ENCODE measurements around the gene ZNF324.

The ZNF324 gene

DNA sequence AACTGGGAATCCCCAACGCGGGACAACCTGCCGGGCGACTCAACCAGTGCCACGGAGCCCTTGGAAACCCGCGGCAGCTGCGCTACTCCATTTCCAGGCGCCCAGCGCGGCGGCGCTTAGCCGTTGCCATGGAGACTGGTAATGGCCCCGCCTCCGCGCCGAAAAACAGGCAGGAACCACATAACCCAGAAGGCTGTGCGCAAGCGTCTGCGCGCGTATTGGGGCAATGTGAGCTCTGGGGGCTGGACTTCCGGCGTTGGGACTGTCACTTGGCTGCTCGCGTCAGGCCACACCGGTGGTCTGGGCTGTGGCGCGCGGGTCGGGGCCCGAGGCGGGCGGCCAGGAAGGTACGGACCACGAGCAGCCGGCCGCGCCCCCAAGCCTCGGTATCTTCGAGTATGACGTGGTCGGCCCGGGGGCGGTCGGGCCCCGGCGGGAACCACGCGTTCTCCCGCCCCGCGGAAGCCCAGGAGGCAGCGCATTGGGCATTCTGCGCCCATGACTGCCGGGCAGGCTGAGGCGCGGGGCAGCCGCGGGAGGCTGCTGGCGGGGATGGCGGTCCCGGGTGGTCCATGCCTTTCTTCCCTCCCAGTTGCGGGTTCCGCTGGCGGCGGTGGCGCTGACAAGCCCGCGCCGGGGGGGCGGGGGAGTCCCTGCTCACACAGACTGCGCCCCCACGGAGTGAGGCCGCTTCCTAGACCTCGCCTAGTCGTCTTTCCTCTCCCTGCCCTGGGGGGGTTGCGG is 15.3 kb upstream of the ZNF324 start, which contains the start of gene ZNF324B:
ZNF324B (plus strand) TSS at position 265 of the 744 bp plus-strand sequence. CDS start 2,080 bp downstream, outside the sequence.
- peak; percentile 98 for ATAC-seq
- no peak for TF ChIP-seq CSDC2 (CRISPR knock-in tag; IDR thresholded peaks at IDR 0.05)
- no peak for TF ChIP-seq ZNF70 (CRISPR knock-in tag; IDR thresholded peaks at IDR 0.05)
- TF ChIP-seq GLIS3 (CRISPR knock-in tag; IDR thresholded peaks at IDR 0.05), result no peak
- no peak for TF ChIP-seq OSR1 (CRISPR knock-in tag; IDR thresholded peaks at IDR 0.05)
- TF ChIP-seq ZFP30 (CRISPR knock-in tag; IDR thresholded peaks at IDR 0.05), result no peak
- TF ChIP-seq, protein P1, sequence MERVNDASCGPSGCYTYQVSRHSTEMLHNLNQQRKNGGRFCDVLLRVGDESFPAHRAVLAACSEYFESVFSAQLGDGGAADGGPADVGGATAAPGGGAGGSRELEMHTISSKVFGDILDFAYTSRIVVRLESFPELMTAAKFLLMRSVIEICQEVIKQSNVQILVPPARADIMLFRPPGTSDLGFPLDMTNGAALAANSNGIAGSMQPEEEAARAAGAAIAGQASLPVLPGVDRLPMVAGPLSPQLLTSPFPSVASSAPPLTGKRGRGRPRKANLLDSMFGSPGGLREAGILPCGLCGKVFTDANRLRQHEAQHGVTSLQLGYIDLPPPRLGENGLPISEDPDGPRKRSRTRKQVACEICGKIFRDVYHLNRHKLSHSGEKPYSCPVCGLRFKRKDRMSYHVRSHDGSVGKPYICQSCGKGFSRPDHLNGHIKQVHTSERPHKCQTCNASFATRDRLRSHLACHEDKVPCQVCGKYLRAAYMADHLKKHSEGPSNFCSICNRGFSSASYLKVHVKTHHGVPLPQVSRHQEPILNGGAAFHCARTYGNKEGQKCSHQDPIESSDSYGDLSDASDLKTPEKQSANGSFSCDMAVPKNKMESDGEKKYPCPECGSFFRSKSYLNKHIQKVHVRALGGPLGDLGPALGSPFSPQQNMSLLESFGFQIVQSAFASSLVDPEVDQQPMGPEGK (CRISPR knock-in tag; IDR thresholded peaks at IDR 0.05; ENCODE audit: borderline replicate concordance), result no peak
- TF ChIP-seq, protein P2, sequence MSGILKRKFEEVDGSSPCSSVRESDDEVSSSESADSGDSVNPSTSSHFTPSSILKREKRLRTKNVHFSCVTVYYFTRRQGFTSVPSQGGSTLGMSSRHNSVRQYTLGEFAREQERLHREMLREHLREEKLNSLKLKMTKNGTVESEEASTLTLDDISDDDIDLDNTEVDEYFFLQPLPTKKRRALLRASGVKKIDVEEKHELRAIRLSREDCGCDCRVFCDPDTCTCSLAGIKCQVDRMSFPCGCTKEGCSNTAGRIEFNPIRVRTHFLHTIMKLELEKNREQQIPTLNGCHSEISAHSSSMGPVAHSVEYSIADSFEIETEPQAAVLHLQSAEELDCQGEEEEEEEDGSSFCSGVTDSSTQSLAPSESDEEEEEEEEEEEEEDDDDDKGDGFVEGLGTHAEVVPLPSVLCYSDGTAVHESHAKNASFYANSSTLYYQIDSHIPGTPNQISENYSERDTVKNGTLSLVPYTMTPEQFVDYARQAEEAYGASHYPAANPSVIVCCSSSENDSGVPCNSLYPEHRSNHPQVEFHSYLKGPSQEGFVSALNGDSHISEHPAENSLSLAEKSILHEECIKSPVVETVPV (CRISPR knock-in tag; IDR thresholded peaks at IDR 0.05), result no peak
- TF ChIP-seq RARB (CRISPR knock-in tag; IDR thresholded peaks at IDR 0.05), result no peak
- TF ChIP-seq TCF4 (CRISPR knock-in tag; IDR thresholded peaks at IDR 0.05; ENCODE audit: borderline replicate concordance), result no peak

DNA sequence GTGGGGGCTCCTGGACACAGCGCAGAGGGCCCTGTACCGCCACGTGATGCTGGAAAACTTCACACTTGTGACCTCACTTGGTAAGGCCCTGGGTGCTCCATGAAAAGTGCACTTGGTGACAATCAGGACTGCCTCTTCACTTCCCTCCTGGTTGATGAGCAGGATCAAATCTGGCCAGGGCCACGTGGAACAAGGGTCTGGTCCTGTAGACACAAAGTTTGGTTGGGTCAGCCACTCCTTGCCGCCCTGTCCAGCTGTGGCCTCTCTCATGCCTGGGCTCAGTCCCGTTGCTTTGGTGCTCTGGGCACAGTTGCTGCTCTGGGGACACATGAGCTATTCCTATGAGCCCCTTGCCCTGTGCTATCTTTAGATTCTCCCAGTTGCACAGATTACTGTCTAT is 13.1 kb upstream of the ZNF324 start:
- no peak for ATAC-seq
- TF ChIP-seq ISL1 (CRISPR knock-in tag; IDR thresholded peaks at IDR 0.05) (no peak), ZC3H10 (CRISPR knock-in tag; IDR thresholded peaks at IDR 0.05) (no peak), TOX (CRISPR knock-in tag; IDR thresholded peaks at IDR 0.05; ENCODE audit: borderline replicate concordance) (no peak), GLIS3 (CRISPR knock-in tag; IDR thresholded peaks at IDR 0.05) (no peak), ARNTL (CRISPR knock-in tag; IDR thresholded peaks at IDR 0.05; ENCODE audit: borderline replicate concordance, low read depth) (no peak), CSDC2 (CRISPR knock-in tag; IDR thresholded peaks at IDR 0.05) (no peak), PPARA (CRISPR knock-in tag; IDR thresholded peaks at IDR 0.05; ENCODE audit: borderline replicate concordance) (no peak), BACH2 (CRISPR knock-in tag; IDR thresholded peaks at IDR 0.05; ENCODE audit: borderline replicate concordance) (no peak)
- TF ChIP-seq, protein P2 (CRISPR knock-in tag; IDR thresholded peaks at IDR 0.05), result no peak
- TF ChIP-seq, protein P3, sequence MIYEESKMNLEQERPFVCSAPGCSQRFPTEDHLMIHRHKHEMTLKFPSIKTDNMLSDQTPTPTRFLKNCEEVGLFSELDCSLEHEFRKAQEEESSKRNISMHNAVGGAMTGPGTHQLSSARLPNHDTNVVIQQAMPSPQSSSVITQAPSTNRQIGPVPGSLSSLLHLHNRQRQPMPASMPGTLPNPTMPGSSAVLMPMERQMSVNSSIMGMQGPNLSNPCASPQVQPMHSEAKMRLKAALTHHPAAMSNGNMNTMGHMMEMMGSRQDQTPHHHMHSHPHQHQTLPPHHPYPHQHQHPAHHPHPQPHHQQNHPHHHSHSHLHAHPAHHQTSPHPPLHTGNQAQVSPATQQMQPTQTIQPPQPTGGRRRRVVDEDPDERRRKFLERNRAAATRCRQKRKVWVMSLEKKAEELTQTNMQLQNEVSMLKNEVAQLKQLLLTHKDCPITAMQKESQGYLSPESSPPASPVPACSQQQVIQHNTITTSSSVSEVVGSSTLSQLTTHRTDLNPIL (CRISPR knock-in tag; IDR thresholded peaks at IDR 0.05; ENCODE audit: low read depth), result no peak
- TF ChIP-seq, protein P1 (CRISPR knock-in tag; IDR thresholded peaks at IDR 0.05; ENCODE audit: borderline replicate concordance), result no peak

DNA sequence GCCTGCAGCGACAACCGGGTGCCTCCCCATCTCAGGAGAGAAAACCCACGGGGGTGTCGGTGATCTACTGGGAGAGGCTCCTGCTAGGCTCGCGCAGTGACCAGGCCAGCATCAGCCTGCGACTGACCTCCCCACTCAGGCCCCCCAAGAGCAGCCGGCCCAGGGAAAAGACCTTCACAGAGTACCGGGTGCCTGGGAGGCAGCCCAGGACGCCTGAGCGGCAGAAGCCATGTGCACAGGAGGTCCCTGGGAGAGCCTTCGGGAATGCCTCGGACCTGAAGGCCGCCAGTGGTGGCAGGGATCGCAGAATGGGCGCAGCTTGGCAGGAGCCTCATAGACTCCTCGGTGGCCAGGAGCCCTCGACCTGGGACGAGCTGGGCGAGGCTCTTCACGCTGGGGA is 11.6 kb upstream of the ZNF324 start:
- TF ChIP-seq ARNTL (CRISPR knock-in tag; IDR thresholded peaks at IDR 0.05; ENCODE audit: borderline replicate concordance, low read depth) (no peak), TOX (CRISPR knock-in tag; IDR thresholded peaks at IDR 0.05; ENCODE audit: borderline replicate concordance) (no peak), ZNF565 (CRISPR knock-in tag; conservative IDR thresholded peaks at IDR 0.05; ENCODE audit: low read depth) (no peak), ISL1 (CRISPR knock-in tag; IDR thresholded peaks at IDR 0.05) (no peak), GLIS3 (CRISPR knock-in tag; IDR thresholded peaks at IDR 0.05) (no peak), ZNF8 (CRISPR knock-in tag; IDR thresholded peaks at IDR 0.05) (no peak), OSR1 (CRISPR knock-in tag; IDR thresholded peaks at IDR 0.05) (no peak), TCF4 (CRISPR knock-in tag; IDR thresholded peaks at IDR 0.05; ENCODE audit: borderline replicate concordance) (no peak), RARB (CRISPR knock-in tag; IDR thresholded peaks at IDR 0.05) (no peak), ZFP3 (CRISPR knock-in tag; IDR thresholded peaks at IDR 0.05) (no peak), CSDC2 (CRISPR knock-in tag; IDR thresholded peaks at IDR 0.05) (no peak), ZNF70 (CRISPR knock-in tag; IDR thresholded peaks at IDR 0.05) (no peak)
- TF ChIP-seq, protein P4, sequence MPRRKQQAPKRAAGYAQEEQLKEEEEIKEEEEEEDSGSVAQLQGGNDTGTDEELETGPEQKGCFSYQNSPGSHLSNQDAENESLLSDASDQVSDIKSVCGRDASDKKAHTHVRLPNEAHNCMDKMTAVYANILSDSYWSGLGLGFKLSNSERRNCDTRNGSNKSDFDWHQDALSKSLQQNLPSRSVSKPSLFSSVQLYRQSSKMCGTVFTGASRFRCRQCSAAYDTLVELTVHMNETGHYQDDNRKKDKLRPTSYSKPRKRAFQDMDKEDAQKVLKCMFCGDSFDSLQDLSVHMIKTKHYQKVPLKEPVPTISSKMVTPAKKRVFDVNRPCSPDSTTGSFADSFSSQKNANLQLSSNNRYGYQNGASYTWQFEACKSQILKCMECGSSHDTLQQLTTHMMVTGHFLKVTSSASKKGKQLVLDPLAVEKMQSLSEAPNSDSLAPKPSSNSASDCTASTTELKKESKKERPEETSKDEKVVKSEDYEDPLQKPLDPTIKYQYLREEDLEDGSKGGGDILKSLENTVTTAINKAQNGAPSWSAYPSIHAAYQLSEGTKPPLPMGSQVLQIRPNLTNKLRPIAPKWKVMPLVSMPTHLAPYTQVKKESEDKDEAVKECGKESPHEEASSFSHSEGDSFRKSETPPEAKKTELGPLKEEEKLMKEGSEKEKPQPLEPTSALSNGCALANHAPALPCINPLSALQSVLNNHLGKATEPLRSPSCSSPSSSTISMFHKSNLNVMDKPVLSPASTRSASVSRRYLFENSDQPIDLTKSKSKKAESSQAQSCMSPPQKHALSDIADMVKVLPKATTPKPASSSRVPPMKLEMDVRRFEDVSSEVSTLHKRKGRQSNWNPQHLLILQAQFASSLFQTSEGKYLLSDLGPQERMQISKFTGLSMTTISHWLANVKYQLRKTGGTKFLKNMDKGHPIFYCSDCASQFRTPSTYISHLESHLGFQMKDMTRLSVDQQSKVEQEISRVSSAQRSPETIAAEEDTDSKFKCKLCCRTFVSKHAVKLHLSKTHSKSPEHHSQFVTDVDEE (CRISPR knock-in tag; IDR thresholded peaks at IDR 0.05), result no peak
- TF ChIP-seq, protein P3 (CRISPR knock-in tag; IDR thresholded peaks at IDR 0.05; ENCODE audit: low read depth), result no peak
- TF ChIP-seq, protein P5, sequence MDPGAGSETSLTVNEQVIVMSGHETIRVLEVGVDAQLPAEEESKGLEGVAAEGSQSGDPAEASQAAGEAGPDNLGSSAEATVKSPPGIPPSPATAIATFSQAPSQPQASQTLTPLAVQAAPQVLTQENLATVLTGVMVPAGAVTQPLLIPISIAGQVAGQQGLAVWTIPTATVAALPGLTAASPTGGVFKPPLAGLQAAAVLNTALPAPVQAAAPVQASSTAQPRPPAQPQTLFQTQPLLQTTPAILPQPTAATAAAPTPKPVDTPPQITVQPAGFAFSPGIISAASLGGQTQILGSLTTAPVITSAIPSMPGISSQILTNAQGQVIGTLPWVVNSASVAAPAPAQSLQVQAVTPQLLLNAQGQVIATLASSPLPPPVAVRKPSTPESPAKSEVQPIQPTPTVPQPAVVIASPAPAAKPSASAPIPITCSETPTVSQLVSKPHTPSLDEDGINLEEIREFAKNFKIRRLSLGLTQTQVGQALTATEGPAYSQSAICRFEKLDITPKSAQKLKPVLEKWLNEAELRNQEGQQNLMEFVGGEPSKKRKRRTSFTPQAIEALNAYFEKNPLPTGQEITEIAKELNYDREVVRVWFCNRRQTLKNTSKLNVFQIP (CRISPR knock-in tag; IDR thresholded peaks at IDR 0.05; ENCODE audit: borderline replicate concordance, low read depth), result no peak

More for the DNA sequence above, 11.6 kb upstream of the ZNF324 start:
- ATAC-seq, result no peak
